Activated CD8-positive, alpha-beta memory T cell treated with anti-CD3 and anti-CD28 coated beads for 24 hours (primary cell): ENCODE results near the gene RAD51D.
A peak's percentile ranks its signal among the peaks of the same experiment; 100 is the strongest.
"Not testable (repeated sequence)": the region's sequence is repeated elsewhere in the genome, so short reads cannot be mapped to it uniquely, and the experiment has no call there.

Experiments used
- DNase-seq: peaks from one replicate; pipeline ENCODE4 v3.0.0-alpha.2; 2020

Gene RAD51D

GRCh38 chr17:35119370-35120165 is at the start of gene RAD51D:
RAD51D (minus strand) TSS chr17:35119860; CDS start chr17:35119613, 247 bp downstream.
- peak; percentile 92 for DNase-seq

DNA sequence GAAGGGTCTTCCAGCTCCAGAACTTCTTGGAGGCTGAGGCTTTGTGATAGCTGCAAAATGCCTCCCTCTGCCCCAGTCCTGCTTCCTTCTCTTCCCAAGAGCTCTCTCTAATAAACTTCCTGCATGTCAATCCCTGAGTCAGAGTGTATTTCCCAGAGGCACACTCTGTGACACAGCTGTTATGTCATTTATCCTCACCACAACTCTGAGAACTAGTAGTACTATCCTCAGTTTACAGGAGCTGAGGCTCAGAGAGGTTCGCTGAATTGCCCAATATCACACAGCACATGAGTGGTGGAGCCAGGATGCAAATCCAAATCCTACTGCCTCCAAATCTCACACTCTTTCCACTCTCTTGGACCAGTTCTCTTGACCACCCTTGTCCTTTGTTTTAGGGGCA is 48.0 kb upstream of the RAD51D start:
- no peak for DNase-seq

DNA sequence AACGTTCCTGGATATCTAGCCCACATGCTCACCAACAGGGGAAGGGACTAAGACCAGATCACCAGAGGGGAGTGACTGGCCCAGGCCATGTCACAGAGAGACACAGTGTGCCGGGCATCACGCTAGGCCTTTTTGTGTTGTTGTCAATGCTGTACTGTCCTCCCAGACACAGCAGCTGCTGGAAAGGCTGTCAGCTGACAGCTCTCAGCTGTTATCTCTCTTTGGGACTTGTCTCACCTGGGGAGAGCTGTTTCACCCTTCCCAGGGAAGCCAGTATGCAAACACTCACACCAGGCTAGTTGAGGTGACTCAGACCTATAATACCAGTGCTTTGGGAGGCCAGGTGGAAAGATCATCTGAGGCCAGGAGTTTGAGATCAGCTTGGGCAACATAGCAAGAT is 47.4 kb upstream of the RAD51D start:
- DNase-seq: no peak

- no peak for DNase-seq
Observed at GRCh38 chr17:35166526-35166925, 46.9 kb upstream of the RAD51D start.

GRCh38 chr17:35164716-35165115 is 45.1 kb upstream of the RAD51D start:
- no peak for DNase-seq

DNA sequence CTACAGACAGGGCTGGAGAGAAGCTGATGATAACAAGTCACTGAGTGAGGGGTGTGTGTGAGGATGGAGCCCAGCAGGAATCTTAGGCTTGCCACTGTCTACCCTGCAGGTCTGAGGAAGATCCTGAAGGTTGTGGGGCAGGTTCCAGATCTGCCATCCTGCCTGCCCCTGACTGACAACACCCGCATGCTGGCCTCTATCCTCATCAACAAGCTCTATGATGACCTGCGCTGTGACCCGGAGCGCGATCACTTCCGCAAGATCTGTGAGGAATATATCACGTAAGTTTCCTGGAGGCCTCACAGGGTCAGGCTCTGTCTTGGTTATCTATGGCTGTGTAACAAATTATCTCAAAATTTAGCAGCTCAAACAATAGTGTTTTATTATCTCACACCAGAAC is 44.2 kb upstream of the RAD51D start:
- no peak for DNase-seq

DNA sequence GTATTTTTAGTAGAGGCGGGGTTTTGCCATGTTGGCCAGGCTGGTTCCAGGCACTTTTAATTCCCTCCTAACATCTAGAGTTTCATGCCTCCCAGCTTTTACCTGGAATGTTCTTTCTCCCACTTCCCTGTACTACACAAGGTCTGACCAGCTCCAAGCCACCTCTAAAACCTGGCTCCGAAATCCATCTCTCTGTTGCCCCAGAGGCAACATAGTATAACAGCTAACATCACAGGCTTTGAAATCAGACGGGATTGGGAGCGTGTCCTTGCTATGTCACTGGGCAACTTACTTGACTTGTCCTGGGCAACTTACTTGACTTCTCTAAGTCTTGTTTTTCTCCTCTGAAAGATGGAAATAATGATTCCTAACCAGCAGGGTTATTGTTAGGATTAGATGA is 43.1 kb upstream of the RAD51D start:
- no peak for DNase-seq

- DNase-seq: no peak
Observed at GRCh38 chr17:35161281-35161761, 41.7 kb upstream of the RAD51D start.

GRCh38 chr17:35160354-35161201 is 40.9 kb upstream of the RAD51D start:
- peak; percentile 74 for DNase-seq

DNA sequence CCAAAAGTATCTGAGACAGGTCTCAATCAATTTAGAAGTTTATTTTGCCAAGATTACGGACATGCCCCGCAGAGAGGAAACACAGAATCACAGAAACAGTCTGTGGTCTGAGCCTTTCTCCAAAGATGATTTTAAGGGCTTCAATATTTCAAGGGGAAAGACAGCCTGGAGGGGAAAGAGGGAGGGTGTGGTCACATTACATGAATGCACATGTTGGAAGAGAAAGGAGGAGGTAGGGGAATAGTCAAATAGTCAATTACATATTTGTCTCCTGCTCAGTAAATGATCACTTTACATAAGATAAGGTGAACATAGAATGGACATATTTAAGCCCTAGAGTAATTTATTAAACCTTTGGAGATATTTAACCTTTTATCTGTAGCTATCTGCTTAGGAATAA is 40.3 kb upstream of the RAD51D start:
- DNase-seq: no peak

DNA sequence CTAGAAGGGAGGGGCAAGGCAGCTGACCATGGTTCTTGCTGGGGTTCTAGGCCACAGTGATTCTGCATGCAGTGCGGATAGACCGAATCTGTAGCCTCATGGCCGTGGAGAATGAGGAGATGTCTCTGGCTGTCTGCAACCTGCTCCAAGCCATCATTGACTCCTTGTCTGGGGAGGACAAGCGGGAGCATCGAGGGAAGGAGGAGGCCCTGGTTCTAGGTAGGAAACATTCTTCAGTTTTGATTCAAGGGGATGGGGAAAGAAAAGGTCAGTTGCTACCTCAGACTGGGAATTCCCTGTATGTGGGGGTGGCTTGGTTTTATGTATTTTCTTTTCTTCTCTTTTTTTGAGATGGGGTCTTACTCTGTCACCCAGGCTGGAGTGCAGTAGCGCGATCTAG is 35.6 kb upstream of the RAD51D start:
- DNase-seq: no peak

DNA sequence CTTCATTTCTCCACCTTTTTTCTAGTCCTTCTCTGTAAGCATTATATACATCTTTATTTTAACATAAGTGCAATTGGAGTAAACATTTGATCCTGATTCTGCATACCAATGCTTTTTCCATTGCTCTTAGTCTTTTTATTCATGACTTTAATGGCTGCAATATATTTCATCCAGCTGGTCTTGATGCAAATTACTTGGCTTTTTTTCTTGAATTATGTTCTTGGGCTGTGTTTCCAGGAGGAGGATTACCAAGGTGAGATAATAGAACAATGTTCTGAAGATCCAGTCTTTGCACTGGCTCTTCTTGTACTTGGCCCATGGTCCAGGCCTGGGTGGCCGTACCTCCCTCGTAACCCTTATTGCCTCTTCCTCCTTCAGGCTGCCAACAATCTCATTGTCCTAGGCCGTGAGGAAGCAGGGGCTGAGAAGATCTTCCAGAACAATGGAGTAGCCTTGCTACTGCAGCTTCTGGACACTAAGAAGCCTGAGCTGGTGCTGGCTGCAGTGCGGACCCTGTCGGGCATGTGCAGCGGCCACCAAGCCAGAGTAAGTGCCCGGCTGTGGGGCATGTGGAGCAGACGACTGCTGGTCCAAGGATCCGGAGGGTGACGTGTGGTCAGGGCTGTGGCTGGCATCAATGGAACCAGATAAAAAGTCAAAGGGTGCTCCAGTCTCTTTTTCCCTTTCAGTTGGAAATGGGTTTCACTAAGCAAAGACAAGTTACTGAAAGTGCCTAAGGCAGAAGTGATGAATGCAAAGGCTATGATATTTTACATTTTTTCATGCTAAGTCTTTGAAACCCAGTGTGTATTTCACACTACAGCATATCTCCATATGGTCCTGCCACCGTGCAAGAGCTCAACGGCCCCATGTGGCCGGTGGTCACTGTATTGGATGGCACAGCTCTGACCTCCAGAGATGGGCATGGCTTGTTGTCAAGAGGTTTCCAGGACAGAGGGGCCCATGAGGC is 34.8 kb upstream of the RAD51D start:
- no peak for DNase-seq

DNA sequence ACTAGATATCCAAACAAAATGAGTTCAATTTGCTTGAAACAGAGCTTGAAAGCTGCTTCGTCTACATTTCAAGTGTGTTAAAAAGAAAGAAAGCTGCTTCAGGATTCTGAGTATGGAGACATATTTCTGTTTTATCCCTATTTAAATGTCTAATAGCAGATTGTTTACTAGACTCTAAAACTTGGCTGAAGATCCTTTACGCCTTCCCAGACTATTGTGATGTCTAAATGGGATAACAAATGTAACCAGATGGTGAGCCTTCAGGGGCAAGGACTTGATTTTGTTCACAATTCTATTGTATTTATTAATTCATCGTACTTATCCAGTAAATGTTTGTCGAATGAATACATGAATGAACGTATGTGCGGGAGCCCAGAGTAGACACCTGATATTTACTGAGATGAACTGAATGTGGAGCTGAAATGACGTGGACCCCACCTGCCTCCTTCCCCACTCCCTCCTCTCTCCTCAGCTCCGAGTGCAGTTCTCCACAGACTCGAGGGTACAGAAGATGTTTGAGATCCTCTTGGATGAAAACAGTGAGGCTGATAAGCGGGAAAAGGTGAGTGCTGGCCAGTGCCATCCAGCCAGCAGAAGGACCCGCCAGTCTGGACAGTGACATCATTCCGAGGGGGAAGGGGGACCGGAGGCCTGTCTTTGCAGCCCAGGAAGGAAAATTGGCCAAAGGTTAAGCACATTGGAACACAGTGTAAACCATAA is 32.9 kb upstream of the RAD51D start:
- DNase-seq: no peak

DNA sequence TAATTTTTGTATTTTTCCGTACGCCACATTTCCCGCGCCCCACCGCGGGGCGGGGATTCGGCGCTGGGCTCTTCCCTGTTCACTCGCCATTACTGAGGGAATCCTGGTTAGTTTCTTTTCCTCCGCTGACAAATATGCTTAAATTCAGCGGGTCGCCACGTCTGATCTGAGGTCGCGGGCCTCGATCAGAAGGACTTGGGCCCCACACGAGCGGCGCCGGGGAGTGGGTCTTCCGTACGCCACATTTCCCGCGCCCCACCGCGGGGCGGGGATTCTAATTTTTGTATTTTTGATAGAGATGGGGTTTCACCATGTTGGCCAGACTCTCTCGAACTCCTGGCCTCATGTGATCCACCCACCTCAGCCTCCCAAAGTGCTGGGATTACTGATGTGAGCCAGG is 31.4 kb upstream of the RAD51D start:
- not testable (repeated sequence) for DNase-seq

DNA sequence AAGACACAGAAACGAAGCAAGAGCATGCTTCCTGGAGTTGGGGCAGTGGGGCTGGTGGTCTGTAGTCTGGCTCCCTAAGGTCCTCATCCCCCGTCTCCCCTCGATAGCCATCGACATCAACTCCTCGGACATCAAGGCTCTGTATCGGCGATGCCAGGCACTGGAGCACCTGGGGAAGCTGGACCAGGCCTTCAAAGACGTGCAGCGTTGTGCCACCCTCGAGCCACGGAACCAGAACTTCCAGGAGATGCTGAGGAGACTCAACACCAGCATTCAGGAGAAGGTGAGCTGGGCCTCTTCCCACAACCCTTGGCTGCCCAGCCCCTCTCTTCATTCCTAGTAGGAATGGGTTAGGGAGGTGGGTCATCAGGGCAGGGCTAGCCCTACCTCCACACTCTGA is 30.3 kb upstream of the RAD51D start:
- no peak for DNase-seq

DNA sequence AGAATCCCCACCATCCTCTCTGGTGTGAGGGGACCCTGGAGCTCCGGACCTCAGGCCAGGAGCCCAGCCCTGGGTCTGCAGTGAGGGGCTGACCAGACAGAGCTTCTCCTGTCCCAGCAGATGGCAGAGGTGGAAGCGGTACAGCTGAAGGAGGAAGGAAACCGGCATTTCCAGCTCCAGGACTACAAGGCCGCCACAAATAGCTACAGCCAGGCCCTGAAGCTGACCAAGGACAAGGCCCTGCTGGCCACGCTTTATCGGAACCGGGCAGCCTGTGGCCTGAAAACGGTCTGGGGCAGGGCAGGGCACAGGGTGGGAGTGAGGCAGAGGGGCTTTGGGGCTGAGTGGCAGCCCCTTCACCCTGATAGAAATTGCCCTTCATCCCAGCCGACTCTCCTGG is 28.5 kb upstream of the RAD51D start:
- no peak for DNase-seq

DNA sequence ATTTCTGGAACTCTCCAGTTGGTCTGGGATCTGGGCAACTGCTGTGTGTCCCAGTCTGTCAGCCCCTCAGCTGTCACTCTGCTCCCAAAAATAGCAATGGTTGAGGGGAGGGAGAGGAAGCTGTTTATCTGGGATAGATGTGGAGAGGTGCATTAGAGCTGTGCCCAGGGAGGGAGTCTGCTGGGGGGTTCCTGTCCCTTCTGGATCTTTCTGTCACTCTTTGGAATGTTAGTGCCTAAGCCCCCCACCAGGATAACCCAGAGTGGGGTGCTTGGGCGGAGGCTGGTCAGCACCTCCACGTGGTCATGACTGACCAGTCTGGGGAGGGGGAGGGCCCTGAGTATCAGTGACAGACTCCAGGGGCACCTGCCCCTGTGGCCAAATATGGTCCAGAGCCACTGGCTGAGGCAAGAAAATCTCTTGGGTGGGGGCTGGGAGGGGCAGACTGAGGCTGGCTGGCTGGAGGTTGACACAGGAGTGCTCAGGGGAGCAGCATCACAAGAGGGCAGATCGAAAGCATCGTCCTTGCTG is 27.8 kb upstream of the RAD51D start, which contains the start of gene UNC45B:
UNC45B (plus strand) TSS at position 443 of the 531 bp plus-strand sequence. CDS start 447 bp downstream, outside the sequence.
- DNase-seq: no peak

DNA sequence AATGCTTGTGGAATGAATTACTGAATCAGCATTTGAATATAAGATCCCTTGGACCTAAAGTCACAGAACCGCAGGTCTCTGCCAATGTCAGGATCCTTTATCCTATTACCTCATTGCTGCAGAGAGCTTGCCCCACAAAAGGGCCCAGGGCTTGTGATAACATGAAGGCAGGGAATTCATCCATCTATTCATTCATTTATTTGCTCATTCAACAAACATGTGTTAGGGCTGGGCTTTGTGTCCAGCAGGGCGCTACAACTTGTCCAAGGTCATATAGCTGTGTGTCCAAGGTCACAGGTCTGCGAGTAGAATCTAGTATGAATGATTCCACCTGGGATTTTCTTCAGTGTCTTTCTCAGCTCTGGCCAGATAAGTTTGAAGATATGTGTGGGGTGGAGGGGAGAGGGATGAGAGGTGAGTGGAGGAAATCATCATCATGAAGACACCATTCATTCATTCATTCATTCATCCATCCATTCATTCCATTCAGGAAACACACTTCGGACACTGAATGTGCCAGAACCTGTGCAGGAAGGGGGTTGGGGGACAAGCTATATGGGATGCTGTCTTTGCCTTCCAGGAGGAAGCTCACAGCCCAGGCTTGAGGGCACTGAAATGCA is 26.7 kb upstream of the RAD51D start:
- no peak for DNase-seq

DNA sequence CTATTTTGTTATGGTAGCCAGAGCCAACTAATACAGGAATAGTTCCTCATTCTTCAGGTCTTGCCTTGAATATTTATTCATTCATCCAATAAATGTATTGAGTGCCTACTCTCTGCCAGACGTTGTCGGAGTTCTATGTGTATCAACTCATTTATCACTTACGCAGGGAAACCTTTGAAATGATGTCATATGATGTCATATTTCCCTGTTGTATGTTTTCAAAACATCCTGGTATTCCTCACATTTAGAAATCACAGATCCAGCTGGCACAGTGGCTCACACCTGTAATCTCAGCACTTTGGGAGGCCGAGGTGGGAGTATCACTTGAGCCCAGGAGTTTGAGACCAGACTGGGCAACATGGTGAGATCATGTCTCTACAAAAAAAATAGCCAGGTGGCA is 25.2 kb upstream of the RAD51D start:
- no peak for DNase-seq

DNA sequence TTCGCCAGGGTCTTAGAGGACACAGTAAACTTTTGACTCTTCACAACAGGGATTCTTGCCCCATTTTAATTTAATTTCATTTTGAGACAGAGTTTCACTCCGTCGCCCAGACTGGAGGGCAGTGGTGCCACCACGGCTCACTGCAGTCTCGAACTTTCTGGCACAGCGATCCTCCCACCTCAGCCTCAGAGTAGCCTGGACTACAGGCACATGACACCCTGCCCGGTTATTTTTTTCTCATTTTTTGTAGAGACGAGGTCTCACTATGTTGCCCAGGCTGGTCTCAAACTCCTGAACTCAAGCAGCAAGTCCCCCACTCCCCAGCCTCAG is 22.8 kb upstream of the RAD51D start:
- DNase-seq: no peak
